MV-4-11 (cell line): Measurements from ENCODE around the gene HM13.
"Not testable (repeated sequence)": the region's sequence is repeated elsewhere in the genome, so short reads cannot be mapped to it uniquely, and the experiment has no call there.

ENCODE experiments used
- DNase-seq: peaks from one replicate; lab custom pipeline; 2025; lab: John Stamatoyannopoulos, UW

The HM13 gene, protein sequence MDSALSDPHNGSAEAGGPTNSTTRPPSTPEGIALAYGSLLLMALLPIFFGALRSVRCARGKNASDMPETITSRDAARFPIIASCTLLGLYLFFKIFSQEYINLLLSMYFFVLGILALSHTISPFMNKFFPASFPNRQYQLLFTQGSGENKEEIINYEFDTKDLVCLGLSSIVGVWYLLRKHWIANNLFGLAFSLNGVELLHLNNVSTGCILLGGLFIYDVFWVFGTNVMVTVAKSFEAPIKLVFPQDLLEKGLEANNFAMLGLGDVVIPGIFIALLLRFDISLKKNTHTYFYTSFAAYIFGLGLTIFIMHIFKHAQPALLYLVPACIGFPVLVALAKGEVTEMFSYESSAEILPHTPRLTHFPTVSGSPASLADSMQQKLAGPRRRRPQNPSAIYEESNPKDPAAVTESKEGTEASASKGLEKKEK

DNA sequence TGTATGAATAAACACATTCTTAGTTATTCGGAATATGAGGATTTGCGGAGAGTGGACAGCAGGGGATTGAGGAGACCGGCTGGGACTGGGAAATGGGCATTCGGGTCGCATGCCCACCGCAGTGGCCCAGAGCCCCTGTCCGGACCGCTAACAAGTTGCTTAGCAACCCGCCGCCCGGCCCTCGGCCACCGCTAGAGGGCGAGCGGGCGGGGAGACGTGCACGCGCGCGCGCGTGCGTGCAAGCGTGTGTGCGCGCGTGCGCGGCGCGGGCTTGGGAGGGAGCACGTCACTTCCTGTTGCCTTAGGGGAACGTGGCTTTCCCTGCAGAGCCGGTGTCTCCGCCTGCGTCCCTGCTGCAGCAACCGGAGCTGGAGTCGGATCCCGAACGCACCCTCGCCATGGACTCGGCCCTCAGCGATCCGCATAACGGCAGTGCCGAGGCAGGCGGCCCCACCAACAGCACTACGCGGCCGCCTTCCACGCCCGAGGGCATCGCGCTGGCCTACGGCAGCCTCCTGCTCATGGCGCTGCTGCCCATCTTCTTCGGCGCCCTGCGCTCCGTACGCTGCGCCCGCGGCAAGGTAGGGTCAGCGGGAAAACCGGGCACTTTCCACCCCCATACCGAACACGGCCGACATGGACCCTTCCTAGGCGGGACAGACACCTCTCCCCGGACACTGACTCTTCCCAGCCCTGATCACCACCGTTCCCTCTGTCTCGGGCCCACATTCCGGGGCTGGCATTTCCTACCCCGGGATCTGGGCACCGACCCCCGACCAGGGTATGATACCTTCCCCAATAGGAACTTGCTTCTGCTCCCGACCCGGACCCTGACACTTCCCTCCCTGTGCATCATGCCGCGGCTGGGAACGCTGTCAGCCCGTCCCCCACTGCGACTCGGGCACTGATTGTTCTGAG, at the start of gene HM13:
HM13 (plus strand) TSS at position 289 of the 918 bp plus-strand sequence; CDS start at position 399, 110 bp downstream.
- peak; percentile 86 for DNase-seq

GRCh38 chr20:31470946-31471345, 43.3 kb upstream of the HM13 start:
- DNase-seq: not testable (repeated sequence)

DNA sequence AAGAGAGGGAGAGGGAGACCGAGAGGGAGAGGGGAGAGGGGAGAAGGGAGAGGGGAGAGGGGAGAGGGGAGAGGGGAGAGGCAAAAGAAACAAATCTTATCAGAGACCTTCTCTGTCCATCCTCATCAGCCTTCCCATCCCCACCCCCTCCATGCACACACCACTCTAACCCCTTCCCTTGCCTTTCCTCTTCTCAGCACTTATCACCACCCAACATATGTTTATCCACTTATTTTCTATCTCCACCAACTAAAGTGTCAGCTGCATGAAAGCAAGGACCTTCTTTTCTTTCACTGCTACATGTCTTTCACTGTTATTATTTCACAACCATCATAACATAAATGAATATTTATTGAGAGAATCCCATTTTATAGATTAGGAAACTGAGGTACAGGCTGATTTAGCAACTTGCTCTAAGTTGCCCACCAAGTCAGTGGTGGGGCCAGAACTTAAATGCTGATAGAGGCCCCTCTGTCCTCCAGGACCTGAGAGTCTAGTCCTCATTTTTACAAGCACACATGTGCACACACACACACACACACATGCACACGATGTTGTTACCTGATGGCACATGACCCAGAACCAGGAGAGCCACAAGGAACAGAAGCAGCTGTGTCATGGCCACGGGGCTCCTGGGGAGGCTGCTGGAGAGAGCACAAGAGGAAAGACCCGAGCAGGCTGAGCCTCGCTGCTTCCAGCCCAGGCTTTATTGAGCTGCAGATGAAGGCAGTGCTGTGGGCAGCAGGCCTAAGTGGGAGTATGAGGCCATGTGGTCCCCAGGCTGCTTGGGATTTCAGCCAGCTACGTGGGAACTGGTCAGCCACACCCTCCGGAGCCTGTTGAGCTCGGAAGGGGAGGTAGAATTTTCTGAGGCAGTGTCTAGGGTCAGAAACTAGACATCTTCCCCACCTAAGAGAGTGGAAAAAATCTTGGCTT, 41.6 kb upstream of the HM13 start:
- no peak for DNase-seq

DNA sequence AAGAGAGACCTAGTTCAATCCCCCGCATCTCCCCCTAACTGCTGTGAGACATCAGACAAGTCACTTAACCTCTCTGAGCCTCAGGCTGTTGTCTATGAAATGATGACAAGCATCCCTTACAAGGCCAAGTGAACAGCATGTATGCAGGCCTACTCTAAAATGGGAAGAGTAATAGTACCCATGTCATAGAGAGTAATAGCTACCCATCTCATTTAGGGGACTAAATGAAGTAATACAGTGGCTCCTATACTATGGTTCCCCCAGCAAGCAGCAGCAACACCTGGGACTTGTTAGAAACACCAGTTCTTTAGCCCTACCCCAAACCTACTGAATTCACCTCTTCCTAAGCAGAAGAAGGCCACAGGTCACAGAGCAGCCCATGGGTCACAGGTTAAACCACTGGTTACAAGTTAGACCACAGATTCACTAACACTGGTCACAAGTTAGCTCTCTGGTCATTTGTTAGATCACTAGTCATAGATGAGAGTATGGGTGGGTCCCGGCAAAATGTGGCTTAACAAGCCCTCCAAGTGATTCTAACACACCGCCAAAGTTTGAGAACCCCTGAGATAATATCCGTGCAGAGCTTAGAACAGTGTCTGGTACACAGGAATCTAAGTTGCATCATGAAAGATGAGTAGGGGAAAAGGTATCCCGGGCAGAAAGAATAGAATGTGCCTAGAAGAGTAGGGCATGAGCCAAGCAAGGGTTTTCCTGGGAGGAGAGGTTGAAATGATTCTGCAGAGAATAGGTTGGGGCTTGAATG, 40.7 kb upstream of the HM13 start:
- DNase-seq: no peak

- DNase-seq: peak; percentile 49
Observed at GRCh38 chr20:31474097-31474436, 40.2 kb upstream of the HM13 start.

DNA sequence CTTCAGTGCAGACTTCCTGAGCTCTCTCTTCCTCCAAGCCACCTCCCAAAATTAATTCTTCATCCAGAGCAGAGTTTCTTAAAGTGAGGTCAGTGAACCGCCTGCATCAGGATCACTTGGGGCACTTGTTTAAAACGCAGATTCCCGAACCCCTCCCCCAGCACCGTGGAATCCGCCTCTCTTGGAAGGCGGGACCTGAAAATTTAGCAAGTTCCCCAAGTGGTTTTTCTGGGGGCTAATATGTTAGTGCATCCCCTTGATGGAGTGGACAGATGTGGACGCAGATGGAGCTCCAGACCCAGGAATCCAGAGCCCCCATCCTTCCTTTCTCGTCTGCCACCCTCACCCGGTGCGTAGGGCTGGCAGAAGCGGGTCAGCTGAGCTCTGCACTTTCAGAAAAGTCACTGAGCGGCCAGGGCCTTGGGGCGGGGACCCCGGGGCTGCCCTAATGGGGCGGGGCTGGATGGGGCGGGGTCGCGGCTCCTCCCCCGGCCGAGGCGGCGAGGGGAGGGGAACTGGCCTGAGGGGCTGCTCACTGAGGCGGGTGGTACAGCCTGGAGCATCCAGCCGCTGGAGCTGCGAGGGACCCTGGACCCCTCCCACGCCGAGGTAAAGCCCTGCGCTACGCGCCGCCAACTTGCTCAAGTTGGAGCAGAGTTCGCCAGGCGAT, 39.3 kb upstream of the HM13 start, which contains the start of the genes DEFB124 and REM1:
DEFB124 (minus strand) TSS at position 370 of the 670 bp plus-strand sequence. CDS start 2,114 bp downstream, outside the sequence.
REM1 (plus strand) TSS at position 531 of the 670 bp plus-strand sequence. CDS start 1,158 bp downstream, outside the sequence.
- no peak for DNase-seq

GRCh38 chr20:31475472-31476293, 38.6 kb upstream of the HM13 start:
- no peak for DNase-seq

DNA sequence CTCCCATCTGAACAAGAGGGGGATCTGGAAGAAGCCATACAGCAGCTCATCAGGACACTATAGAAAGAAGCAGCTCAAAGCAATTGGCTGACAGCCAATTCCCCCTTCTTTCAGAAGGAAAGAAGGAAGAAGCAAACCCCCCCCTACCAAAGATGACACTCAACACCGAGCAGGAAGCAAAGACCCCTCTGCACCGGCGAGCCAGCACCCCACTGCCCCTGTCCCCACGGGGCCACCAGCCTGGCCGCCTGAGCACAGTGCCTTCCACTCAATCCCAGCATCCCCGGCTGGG, 38.0 kb upstream of the HM13 start:
- no peak for DNase-seq

- DNase-seq: no peak
Observed at GRCh38 chr20:31476643-31477215, 37.5 kb upstream of the HM13 start.

DNA sequence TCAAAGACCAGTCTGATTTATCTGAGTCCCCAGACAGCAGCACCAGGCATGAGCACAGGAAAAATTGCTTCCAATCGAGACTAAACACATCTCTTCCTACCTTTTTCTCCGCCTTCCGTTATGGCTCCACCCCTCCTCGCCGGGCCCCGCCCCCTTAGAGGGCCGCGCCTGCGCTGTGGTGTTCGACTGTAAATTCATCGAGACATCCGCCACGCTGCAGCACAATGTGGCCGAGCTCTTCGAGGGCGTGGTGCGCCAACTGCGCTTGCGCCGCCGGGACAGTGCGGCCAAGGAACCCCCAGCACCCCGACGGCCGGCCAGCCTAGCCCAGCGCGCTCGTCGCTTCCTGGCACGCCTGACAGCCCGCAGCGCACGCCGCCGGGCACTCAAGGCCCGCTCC, 30.2 kb upstream of the HM13 start:
- DNase-seq: no peak

GRCh38 chr20:31485450-31486339, 28.5 kb upstream of the HM13 start:
- no peak for DNase-seq

- DNase-seq: no peak
Observed at GRCh38 chr20:31488115-31488514, 26.1 kb upstream of the HM13 start.

- DNase-seq: no peak
Observed at GRCh38 chr20:31489152-31489551, 25.1 kb upstream of the HM13 start.

GRCh38 chr20:31490752-31491151, 23.5 kb upstream of the HM13 start:
- no peak for DNase-seq

- DNase-seq: peak; percentile 56
Observed at GRCh38 chr20:31494131-31494530, 20.1 kb upstream of the HM13 start.

DNA sequence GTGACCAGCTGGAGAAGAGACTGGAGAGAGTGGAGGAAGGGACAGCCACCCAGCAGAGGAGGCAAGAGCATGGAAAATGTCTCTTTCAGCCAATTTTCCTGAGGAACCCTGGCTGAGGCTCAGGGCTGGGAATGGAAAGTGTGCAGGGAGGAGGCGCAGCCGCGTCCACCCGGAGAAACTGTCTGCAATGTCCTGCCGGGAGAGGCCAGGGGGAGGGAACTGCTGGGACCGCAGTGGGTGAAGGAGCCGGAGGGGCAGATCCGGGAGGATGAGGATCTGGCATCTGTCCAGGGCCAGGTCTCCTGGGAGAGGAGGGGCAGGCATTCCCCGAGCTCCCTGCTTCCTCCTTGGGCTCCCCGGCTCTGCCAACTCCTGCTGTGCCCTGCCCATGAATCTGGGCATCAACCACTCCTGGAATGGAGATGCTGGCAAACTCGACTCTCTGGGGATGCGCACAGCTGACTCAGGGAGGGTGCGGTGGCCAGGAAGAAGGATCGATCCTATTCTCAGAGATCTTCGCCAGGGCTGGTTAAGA, 17.4 kb upstream of the HM13 start:
- DNase-seq: no peak

GRCh38 chr20:31497838-31498540, 16.3 kb upstream of the HM13 start:
- no peak for DNase-seq
